CMK (cell line): ENCODE data around the gene CILP.

Experiments
- DNase-seq: peaks from one replicate; pipeline ENCODE4 v3.0.0-alpha.2; 2010; ENCODE audit warnings: low read depth

Gene CILP

DNA sequence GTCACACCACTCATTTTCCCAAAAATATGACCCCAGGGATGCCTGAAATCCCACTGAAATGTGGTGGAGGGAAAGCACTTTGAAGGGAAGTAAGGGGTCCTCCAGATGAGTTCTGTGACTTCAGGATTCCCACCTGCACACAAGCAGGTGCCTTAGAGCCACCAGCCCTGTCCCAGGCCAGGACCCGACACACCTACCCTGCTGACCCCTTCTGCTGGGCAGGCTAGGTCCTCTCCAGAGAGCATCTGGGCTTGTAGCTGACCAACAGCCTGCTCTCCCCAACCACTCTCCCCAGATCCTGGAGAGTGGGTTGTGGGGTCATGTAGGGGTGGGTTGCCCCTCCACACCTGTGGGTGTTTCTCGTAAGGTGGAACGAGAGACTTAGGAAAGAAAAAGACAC is 14.9 kb upstream of the CILP start:
- DNase-seq = no peak

DNA sequence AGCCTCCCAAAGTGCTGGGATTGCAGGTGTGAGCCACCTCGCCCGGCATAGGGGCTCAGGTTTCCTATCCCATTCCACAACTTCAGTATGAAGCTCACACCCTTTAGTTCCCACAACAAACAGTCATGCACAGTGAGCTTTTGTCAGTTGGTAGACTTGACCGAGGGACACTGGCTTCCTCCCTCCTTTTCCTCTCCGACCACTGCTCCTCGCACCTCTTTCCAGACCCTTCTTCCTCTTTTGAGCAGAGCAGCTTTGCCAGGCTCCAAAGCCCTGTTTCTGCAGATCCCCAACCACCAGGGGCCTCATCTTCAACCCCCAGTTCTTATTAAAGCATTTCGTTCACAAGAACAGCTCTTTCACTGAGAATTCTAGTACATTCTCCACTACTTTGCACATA is 12.7 kb upstream of the CILP start:
- DNase-seq = no peak

DNA sequence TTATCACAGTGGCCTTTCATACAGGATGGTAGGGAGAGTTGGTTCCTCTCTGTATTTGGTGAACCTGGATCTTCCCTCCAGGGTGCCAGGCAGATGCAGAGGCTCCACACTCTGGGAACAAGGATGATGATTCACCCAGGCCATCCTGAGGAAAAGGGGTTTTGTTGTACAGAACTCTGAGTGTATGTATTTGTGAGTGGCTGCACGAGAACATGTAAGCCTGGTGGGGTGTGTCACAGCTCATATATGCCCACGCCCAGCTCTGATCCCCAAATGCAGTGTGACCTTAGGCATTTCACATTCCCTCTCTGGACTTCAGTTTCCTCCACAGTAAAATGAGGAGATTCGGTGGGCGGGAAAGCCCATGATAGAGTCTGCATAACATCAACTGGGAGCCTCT is 11.6 kb upstream of the CILP start:
- no peak for DNase-seq

DNA sequence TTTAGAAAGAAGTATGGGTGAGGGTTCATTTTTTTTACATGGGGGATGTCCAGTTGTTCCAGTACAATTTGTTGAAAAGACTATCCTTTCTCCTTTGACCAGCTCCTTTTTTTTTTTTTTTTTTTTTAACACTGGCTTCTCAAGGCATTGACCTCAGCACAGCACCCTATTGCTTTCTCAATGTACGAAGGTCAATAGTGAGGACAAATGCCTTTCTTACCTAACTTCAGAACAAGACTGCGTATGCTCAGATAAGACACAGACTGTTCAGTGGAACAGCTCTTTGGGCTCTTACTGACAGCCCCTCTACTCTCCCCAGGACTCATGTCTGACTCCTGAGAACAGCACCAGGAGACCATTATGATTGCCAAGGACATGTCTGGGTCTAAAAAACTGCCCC is 10.4 kb upstream of the CILP start:
- no peak for DNase-seq

DNA sequence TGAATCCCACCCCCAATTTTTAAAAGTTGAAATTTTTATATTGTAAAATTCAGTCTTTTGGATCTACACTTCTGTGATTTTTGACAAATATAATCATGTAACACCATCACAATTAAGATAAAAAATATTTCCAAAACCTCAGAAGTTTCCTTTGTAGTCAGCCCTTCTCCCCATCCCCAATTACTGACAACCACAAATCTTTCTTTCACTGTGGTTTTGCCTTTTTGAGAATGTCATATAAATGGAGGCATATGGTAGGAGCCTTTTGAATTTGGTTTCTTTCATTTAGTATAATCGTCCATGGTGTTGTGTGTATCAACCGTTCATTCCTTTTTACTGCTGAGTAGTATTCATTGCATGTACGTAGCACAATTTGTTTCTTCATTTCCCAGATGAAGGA is 7.9 kb upstream of the CILP start:
- DNase-seq = no peak

DNA sequence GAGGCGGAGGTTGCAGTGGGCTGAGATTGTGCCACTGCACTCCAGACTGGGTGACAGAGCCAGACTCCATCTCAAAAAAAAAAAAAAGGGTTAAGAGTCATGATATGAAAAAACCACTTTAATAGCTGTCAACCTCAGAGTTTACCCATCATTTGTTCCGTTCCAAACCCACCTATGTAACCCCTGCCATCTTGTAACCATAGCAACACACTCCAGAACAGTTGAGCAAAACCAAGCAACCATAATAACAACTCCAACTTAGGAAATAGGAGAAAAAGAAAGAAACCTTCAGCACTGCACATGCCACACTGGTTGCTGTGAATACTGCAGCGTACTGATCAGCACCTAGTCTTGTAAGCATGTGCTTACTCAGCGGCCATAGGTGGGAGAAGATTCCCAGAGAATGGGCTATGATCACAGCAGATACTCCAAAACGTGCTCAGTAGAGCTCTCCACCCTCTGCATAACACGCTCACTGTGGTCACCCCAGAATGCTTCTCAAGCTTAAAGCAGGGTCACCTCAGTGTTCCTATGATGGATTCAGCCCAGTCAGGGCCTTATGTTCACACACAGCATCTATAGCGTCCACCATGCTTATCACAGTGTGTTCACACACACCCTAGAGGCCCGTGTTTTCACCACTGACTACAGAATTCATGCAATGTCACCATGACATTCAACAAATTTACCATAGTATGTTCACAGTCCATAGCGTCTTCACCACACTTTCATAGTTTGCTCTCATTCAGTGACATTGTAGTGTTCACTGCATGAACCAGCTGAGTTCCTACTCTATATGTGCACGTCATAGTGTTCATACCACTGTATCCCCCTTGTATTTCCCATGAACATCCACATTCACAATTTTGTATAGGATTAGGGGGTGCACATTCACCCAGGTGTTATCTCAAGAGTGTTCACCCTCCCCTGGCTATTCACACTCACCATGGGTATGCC is 6.5 kb upstream of the CILP start:
- no peak for DNase-seq

DNA sequence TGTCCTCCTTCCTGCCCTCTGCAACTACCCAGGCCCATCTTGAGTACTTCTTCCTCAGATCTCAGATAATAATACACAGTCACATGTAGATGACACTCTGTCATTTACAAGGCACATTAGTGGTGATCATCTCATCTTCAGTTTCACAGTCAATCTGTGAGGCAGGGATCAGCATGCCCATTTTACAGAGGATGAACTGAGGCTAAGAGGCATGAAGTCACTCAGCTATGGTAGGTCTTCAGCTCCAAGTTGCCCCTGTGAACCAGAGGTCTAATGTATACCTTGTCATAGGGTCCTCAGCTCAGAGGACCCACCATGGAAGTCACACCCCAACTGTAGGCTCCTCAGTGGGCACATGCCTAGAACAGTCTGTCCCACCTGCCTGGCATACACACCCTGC is 4.2 kb upstream of the CILP start:
- no peak for DNase-seq

DNA sequence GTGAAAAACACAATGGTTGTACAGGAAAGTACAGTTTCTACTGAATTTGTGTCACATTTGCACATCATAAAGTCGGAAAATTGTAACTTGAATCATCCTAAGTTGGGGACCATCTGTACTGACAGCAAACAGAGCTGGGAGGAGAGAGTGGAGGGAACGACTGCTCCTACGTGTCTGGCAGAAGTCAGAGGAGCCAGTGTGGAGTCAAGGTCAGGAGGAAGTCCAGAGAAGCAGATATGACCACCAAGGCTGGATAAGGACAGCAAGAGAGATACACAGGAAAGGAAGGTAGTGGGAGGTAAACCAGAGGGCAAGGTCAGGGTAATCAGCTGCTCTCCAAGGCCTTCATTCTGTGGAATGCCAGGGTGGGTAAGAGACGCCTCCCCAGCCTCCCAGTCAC is 2.7 kb upstream of the CILP start:
- DNase-seq = no peak

DNA sequence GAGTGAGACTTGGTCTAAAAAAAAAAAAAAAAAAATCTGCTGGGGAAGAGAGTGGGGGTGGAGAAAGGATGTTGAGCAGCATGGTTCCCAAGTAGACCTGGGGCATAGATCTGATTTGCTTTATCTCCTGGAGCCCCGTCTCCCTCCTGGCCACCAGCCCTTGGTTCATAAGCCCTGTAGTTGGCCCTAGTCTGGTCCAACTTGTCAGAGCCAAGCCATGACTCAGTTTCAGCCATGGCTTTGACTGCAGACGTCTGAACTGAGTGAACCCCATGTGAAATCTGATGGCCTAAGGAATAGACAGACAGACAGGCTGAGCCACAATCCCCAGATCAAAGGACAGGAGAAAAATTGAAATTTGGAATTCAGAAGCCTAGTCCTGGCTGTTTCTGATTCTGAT is 2.0 kb upstream of the CILP start:
- no peak for DNase-seq

DNA sequence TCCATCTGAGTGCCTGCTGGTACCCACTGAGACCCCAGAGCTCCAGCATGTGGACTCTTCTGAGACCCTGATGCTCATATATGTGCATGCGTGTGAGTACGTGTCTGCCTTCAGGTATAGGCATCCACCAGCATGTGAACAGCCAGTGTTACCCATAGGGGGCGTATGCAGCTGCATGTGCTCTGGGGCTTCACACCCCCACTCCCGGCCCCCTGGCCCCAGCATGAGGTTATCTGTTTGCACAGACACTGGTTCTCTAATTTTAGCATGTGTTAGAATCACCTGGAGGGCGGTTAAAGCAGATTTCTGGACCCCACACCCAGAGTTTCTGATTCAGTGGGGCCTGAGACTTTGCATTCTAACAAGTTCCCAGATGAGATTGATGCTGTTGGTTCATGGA is 824 bp upstream of the CILP start:
- DNase-seq = no peak

DNA sequence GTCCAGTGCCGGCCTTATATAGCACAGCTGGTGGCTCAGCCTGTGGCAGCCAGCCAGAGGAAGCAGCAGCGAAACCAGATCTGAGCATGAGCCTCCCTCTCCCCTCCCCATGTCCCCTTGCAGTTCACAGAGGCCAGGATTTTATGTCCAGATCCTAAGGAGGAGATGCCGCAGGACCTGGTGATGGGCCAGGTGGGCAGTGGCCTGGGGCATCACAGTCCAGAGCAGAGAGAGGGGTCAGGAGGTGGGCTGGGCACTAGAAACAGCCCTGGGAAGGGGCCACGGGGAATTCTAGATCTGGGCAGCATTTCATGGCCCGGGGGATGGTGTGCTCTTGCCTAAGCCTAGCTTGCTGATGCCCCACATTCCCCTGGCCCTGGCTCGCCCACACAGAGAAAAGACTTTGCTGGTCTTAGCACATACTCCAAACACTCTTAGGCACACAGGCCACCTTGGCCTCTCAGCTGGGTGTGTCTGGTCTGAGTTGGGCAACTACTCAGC is 259 bp upstream of the CILP start:
- DNase-seq = no peak

DNA sequence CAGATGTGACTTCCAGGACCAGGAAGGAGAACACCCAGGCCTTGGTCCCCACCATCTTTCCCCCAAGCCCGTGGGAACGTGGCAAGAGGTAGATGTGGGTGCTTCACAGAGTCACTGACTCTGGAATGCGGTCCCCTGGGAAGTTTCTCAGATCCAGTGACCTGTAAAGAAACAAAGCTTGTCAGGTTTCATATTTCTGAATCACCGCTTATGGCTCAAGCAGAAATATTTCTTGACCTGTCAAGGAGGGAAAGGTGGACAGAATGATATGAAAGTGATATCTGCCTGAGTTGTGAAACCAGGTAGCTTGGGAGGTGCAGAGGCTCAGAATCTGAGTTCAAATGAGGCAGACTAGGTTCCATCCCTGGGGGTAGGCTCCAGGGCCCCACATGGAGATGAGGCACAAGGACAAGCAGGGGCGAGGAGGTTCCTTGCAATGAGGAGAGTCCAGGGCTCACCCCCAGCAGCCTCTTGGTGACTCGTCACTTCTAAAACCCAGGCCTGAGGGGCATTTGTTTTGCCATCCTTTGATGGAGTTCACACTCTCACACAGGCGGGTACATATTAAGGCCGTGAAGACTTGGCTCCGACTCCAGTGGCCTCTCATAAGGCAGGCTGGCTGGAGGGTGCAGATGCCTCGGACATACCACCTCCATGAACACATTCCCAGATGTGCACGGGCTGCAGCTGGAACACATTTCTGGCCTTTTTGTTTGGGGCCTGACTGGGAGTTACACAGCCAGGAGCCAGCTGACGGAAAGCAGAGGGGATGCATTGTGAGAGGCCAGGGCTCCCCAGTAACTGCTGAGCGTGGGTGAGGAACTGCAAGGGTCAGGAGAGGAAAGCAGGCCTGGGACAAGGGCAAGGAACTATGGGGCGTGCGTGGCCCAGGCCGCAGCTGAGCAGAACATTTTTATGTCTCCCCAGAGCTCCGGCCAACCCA is 1.3 kb downstream of the CILP start:
- DNase-seq = no peak

DNA sequence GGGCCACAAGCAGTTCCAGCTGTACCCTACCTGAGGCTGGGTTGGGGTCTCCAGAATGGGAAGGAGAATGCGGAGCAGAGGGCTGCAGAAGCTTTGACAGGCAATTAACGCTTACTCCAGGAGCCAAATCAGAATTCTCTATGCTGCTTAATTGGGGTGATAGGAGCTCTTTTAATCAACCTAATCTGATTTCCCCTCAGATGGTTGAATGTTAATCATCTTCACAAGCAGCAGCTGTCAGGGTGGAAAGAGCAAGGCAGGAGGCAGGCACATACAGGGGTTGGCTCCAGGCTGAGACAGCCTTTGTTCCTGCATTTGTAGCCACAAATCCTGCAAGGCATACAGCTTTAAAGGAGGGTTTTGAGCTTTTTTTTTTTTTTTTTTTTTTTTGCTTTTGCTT is 2.6 kb downstream of the CILP start:
- no peak for DNase-seq

DNA sequence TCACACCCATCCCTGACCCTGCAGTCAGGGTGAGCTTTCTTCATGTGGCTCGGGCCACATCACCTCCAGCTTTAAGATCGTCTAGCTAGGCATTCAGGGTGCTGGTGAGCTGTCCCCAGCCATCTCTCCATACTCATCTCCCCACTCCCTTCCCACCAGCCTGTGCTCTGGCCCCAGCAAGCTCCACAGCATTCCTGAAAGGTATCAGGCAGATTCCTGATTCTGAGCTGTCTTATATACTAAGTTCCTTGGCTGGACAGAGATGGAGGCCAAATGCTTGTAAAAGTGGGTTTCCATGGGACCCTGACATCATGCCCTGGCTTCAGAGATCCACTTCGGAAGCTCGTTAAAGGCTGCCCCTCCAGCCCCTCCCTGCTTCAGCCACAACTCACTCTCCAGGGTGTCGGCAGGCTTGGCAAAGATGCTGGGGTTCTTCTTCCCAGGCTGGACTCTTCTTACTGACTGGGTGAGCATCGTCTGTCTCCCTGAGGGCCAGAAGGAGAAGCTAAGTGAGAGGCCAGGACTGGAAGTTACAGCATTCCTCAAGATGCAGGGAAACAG is 3.9 kb downstream of the CILP start:
- DNase-seq = no peak

DNA sequence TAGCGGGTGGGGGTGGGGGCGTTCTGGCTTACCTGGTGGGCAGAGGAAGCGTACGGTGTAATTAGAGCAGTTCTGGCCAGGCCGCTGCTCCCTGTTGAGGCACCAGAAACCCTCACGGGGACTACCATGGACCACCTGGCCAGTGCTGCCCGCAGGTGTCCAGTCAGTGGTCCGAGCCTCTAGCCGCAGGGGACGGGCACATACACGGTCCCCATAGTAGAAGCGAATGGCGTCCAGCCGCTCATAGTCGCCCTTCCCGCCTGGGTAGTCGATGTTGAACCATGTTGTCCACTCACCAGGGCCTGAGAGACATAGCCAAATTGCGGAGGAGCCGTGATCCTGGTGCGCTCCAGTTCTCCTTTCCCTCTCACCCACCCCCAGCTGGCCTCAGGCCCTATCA is 4.5 kb downstream of the CILP start:
- DNase-seq = no peak

DNA sequence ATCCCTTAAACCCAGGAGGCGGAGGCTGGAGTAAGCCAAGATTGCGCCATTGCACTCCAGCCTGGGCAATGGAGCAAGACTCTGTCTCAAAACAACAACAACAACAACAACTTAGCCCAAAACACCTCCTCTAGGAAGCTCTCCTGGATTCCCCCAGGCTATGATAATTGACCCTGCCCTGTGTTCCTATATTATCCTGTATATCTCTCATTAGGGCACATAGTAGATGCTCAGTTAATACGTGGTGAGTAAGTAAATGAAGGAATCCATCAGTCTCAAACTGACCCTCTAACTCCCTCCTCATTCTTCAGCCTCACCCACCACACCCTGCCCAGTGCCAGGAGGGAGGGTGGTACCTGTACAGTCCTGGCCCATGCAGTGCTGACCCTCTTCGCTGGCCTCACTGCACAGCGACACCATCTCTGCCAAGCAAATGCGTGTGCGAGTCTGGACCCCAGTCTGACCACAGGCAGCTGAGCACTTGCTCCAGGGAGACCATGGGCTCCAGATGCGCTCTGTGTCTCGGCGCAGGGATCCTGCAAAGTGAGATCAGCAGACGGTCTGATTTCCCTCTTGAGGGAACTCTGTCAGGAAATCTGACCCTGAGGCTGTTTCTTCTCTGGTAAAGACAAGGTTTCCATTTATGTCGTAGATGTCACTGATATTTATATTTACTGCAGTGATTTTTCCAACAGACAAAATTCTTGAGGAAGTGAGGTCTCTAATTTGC is 6.2 kb downstream of the CILP start:
- DNase-seq = no peak

DNA sequence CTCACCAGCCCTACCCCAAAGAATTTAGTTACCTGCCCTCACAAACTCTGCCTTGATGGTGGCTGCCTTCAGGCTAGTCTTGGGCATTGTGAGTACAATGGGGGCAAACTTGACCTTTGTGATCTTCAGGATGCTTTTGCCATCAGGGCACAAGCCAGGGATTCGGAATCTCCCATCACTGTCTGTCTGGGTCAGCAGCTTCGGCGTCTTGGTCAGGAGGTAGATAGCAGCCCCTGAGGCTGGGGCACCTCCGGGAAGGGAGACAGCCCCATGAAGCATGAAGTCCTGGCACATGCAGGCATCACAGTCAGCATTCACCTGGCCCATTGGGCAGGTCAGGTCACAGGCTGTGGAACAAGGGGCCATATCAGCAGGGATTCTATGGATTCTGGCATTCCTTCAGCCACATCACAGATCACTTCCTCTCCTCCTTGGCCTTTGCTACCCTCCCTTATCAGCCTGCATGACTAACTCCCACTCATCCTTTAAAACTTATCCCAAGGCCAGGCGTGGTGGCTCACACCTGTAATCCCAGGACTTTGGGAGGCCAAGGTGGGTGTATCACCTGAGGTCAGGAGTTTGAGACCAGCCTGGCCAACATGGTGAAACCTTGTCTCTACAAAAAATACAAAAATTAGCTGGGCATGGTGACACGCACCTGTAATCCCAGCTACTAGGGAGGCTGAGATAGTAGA is 6.9 kb downstream of the CILP start:
- no peak for DNase-seq

DNA sequence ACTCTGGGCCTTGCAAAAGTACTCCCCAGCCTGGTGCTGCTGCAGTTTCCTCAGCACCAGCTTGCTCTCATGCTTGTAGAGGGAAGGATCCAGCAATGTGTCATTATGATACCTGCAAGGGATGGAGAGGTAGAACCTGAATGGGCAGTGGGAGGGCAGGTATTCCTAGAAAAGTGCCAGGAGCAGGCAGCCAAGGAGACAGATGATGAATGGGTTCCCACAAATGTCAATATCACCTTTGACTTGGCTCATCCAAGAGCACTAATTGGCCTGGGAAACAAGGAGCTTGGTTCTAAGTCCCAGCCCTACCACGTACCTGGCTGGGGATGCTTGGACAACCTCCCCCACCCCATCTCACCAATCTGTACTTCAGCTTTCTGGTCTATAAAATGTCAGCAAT is 9.4 kb downstream of the CILP start:
- DNase-seq = no peak

DNA sequence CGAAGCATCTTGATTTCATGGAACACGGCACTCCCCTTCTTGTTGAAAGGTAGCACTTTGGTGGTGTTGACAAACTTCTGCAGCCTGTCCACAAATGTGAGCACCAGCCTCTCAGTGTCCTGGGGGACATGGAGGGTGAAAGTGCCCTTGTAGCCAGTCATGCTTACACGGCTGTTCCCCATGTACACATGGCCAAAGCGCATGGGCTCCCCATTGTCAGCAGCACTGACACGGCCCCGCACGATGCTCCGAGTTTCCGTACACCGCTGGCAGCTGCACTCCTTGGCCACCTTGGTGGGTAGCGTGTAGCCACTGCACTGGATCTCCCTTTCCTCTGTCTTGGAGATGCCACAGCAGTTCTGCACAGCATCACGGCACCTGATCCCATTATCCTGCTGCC is 12.7 kb downstream of the CILP start:
- no peak for DNase-seq

DNA sequence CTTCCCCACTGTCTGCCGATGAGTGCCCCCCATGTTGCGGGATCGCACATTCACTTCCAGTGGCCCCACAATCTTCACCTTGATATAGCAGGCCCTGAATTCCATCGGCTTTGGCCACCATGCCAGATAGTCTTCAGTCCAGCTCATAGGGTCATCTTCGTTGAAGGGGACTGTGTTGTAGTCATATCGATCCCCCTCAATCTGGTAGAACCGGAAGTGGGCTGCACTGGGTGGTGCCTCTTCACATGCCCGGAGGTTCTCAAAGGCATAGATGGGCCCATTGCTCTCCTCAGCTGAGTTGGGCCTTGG is 14.0 kb downstream of the CILP start:
- no peak for DNase-seq

DNA sequence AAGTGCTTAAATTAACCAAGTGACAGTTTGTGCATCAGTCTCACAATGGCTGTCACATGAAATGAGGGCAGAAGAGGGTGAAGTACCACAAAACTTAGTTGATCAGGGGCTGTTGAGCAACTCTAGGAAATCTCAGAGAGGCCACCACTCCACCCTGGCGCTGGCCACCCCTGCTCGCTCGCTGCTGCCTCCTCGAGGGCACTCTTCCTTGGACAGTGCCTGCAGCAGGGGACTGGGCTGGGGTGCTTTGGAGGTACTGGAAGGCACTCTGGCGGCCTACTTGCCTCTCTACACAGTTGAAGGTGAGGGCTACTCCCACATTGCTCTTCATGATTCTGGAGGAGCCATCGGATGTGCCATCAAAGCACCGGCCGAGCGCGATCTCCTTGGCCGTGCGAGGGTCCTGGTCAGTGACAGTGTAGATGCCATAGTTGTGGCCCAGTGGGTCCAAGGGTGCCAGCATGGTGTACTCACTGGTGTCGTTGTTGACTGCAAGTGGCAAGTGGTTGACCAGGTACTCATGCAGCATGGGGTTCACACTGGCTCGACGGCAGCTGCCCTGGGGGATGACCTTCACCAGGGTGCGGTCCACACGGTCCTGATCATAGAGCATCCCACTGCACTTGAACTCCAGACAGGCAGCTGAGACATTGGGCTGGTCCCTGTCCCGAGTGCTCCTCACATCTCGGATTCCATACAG is 14.5 kb downstream of the CILP start:
- no peak for DNase-seq
